Suprapubic skin (tissue), 4 donors: ENCODE data around the gene CFHR1. TPM values are rescaled to one million over a fixed set of nuclear protein-coding genes. Genes with fewer than 3 reads are reported as not detected.
"Not testable (repeated sequence)": the region's sequence is repeated elsewhere in the genome, so short reads cannot be mapped to it uniquely, and the experiment has no call there.

Experiments used
- DNase-seq, 2 donors: peaks; one replicate each; pipeline ENCODE4 v3.0.0-alpha.2; 2019; ENCODE audit warnings: low spot score in 2 of 2
- H3K27ac ChIP-seq: fragments of 200-600 bp; sonication (generic); one replicate; pipeline ENCODE4 v1.5.1; 2019
- H3K27me3 ChIP-seq: fragments of 200-600 bp; sonication (generic); one replicate; pipeline ENCODE4 v1.5.1; 2019
- H3K36me3 ChIP-seq: fragments of 200-600 bp; sonication (generic); one replicate; pipeline ENCODE4 v1.5.1; 2019
- H3K4me1 ChIP-seq: fragments of 200-600 bp; sonication (generic); one replicate; pipeline ENCODE4 v1.5.1; 2019
- H3K4me3 ChIP-seq: fragments of 200-600 bp; sonication (generic); one replicate; pipeline ENCODE4 v1.5.1; 2019; ENCODE audit warnings: mild to moderate bottlenecking
- H3K9me3 ChIP-seq: fragments of 200-600 bp; sonication (generic); one replicate; pipeline ENCODE4 v1.5.1; 2019
- EP300 ChIP-seq: sonication (generic); formaldehyde crosslinking; IDR thresholded peaks from one replicate; pipeline ENCODE4 v1.6.1; 2017; ENCODE audit warnings: antibody characterized with exemption
- POLR2A ChIP-seq, 2 donors: fragments of 450-650 bp; IDR thresholded peaks; one replicate each; pipeline ENCODE4 v1.6.1; 2017; ENCODE audit warnings: antibody characterized with exemption in 2 of 2, mild to moderate bottlenecking in 2 of 2, moderate library complexity in 2 of 2
- POLR2AphosphoS5 ChIP-seq, 3 donors: sonication (generic); formaldehyde crosslinking; IDR thresholded peaks; one replicate each; pipeline ENCODE4 v1.6.1; 2017; ENCODE audit warnings: antibody characterized with exemption in 3 of 3
- WGBS: methylation state at CpG from one replicate; pipeline ENCODE4 v1.1.5; 2018; 5-methylcytosine and 5-hydroxymethylcytosine counted together
- total RNA-seq, 4 donors: library from RNA; depleted of rRNA; stranded (reverse); fragments of >200 nt; gene quantifications; one replicate each; pipeline ENCODE4 v1.1.0, GENCODE V29; 2016
- TF ChIP-seq, protein P1 (sequence below), 2 donors: fragments of 200-600 bp in 1 of 2; fragments of 450-650 bp in 1 of 2; sonication (generic) in 1 of 2; IDR thresholded peaks; one replicate each; pipeline ENCODE4 v1.5.1; 2016 to 2019; ENCODE audit warnings: antibody characterized with exemption in 2 of 2, mild to moderate bottlenecking in 1 of 2, moderate library complexity in 1 of 2

CFHR1 gene
- total RNA-seq, 4 donors from 2014 or later, result 1.8 TPM; not detected in 3

GRCh38 chr1:196779093-196779492 is 40.4 kb upstream of the CFHR1 start:
- Histone ChIP-seq H3K4me3 (no peak overlapping the region), H3K4me1 (no peaks in the 10 kb centered on the region), H3K27me3 (no peaks in the 10 kb centered on the region), H3K36me3 (no peaks in the 10 kb centered on the region), H3K9me3 (no peaks in the 10 kb centered on the region), H3K27ac (no peak overlapping the region)
- 87% methylated on average over 1 of the region's 1 CpG for WGBS
- TF ChIP-seq, protein P1, sequence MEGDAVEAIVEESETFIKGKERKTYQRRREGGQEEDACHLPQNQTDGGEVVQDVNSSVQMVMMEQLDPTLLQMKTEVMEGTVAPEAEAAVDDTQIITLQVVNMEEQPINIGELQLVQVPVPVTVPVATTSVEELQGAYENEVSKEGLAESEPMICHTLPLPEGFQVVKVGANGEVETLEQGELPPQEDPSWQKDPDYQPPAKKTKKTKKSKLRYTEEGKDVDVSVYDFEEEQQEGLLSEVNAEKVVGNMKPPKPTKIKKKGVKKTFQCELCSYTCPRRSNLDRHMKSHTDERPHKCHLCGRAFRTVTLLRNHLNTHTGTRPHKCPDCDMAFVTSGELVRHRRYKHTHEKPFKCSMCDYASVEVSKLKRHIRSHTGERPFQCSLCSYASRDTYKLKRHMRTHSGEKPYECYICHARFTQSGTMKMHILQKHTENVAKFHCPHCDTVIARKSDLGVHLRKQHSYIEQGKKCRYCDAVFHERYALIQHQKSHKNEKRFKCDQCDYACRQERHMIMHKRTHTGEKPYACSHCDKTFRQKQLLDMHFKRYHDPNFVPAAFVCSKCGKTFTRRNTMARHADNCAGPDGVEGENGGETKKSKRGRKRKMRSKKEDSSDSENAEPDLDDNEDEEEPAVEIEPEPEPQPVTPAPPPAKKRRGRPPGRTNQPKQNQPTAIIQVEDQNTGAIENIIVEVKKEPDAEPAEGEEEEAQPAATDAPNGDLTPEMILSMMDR (IDR thresholded peaks at IDR 0.05), result no peak
- TF ChIP-seq POLR2AphosphoS5 (IDR thresholded peaks at IDR 0.05) (no peak), EP300 (no peak), POLR2A (IDR thresholded peaks at IDR 0.05) (no peak)
- DNase-seq, result no peak

DNA sequence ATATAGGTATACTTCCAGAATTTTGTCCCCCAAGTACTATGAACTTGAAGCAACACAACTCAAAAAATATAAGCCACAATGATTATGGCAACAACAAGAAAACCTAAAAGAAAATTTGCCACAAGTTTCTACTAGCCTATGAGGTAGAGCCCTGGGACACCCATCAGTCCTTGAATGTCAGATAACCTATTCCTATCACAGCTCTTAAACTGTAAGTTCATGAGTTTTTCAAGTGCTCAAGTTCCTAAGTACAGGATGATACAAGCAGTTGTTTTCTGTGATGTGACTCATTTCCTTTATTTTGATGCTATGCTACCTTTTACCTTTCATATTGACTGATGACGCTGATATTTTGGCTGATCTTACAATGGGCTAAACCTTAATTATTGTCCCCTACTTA is 28.3 kb upstream of the CFHR1 start:
- H3K36me3 ChIP-seq, H3K4me3 ChIP-seq, H3K27me3 ChIP-seq, H3K4me1 ChIP-seq, H3K9me3 ChIP-seq, H3K27ac ChIP-seq, DNase-seq: not testable (repeated sequence)
- WGBS, result no CpG with 5 or more reads among the region's 1 CpG

DNA sequence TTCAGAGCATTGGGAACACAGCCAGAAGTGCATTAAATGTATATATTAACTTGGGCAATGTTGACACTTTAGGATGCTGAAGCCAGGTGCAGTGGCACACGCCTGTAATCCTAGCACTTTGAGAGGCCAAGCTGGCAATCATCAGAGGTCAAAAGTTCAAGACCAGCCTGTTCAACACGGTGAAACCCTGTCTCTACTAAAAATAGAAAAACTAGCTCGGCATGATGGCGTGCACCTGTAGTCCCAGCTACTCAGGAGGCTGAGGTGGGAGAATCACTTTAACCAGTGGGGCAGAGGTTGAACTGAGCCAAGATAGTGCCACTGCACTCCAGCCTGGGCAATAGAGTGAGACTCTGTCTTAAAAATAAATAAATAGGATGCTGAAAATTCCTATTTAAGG is 25.4 kb upstream of the CFHR1 start:
- not testable (repeated sequence) for H3K27me3 ChIP-seq, H3K27ac ChIP-seq, H3K36me3 ChIP-seq, DNase-seq, H3K9me3 ChIP-seq, H3K4me1 ChIP-seq, H3K4me3 ChIP-seq
- whole genome bisulfite sequencing, result 37% methylated on average over 3 of the region's 4 CpGs

GRCh38 chr1:196797891-196798290 is 21.6 kb upstream of the CFHR1 start:
- H3K27ac ChIP-seq, result no peak overlapping the region
- no peaks in the 10 kb centered on the region for H3K9me3 ChIP-seq
- H3K27me3 ChIP-seq, result no peaks in the 10 kb centered on the region
- no peak overlapping the region for H3K4me3 ChIP-seq
- no peaks in the 10 kb centered on the region for H3K4me1 ChIP-seq
- TF ChIP-seq POLR2A (IDR thresholded peaks at IDR 0.05) (no peak), POLR2AphosphoS5 (IDR thresholded peaks at IDR 0.05) (no peak), EP300 (no peak)
- TF ChIP-seq, protein P1 (IDR thresholded peaks at IDR 0.05), result no peak
- DNase-seq, result no peak
- 14% methylated on average over 2 of the region's 2 CpGs for WGBS
- H3K36me3 ChIP-seq, result no peaks in the 10 kb centered on the region

DNA sequence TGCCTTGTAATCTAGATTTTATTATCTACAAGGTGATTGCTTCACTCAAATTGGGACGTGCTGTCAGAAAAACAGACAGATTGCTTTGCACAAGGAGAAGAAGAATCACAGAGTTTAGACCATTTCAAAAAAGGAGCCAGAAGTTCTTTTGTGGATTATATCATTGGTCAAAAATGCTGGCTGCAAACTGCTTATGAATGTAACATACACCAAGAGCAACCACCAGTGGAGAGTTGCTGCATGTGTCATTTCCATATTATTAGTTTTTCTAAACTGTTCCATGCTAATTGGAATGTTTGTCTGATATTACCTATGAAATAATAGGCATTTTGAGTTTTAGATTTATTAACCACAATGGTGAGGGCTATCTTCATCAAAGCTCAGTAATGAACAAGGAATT is 17.6 kb upstream of the CFHR1 start:
- 77% methylated on average over 1 of the region's 1 CpG for WGBS
- not testable (repeated sequence) for H3K9me3 ChIP-seq, H3K4me3 ChIP-seq, H3K27me3 ChIP-seq, H3K36me3 ChIP-seq, H3K4me1 ChIP-seq, DNase-seq, H3K27ac ChIP-seq

DNA sequence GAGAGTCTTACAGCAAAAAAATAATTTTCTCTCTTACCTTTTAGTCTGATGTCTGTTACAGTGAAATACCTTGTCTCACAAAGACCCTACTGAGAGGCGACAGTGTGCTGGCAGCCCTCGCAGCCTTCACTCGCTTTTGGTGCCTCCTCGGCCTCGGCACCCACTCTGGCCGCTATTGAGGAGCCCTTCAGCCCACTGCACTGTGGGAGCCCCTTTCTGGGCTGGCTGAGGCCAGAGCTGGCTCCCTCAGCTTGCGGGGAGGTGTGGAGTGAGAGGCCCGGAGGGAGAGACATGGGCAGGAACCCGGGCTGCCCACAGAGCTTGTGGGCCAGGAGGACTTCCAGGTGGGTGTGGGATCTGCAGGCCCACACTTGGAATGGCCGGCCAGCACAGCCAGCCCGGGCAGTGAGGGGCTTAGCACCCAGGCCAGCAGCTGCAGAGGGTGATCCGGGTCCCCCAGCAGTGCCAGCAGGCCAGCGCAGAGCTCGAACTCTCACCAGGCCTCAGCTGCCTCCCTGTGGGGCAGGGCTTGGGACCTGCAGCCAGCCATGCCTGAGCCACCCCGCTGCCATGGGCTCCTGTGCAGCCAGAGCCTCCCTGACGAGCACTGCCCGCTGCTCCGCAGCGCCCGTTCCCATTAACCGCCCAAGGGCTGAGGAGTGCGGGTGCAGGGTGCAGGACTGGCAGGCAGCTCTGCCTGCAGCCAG is 10.8 kb upstream of the CFHR1 start:
- peak in 1 of 2 donors; percentile 62 for DNase-seq
- no peaks in the 10 kb centered on the region for H3K9me3 ChIP-seq
- H3K27me3 ChIP-seq, result no peaks in the 10 kb centered on the region
- 100% methylated on average over 2 of the region's 22 CpGs for WGBS
- no peaks in the 10 kb centered on the region for H3K4me1 ChIP-seq
- TF ChIP-seq, protein P1 (IDR thresholded peaks at IDR 0.05), result no peak
- TF ChIP-seq EP300, result no peak
- no peak for TF ChIP-seq POLR2A (IDR thresholded peaks at IDR 0.05)
- TF ChIP-seq POLR2AphosphoS5 (IDR thresholded peaks at IDR 0.05), result no peak
- H3K27ac ChIP-seq, result no peak overlapping the region
- no peaks in the 10 kb centered on the region for H3K36me3 ChIP-seq
- H3K4me3 ChIP-seq, result no peak overlapping the region

GRCh38 chr1:196817442-196817841 is 2.1 kb upstream of the CFHR1 start:
- not testable (repeated sequence) for H3K4me3 ChIP-seq, H3K9me3 ChIP-seq, H3K27ac ChIP-seq, H3K27me3 ChIP-seq, H3K4me1 ChIP-seq, H3K36me3 ChIP-seq
- no CpG with 5 or more reads among the region's 6 CpGs for WGBS
- peak in 1 of 2 donors; percentile 53 for DNase-seq

DNA sequence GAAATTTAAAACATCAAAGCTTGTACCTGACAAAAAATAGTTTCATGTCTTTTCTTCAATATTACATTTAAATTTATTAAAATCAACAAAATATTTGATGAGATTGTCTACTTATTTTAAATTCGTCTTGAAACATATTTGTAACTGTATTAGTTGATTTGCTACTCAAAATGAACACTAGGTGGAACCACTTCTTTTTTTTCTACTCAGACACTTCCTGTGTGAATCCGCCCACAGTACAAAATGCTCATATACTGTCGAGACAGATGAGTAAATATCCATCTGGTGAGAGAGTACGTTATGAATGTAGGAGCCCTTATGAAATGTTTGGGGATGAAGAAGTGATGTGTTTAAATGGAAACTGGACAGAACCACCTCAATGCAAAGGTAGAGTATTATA is 8.3 kb downstream of the CFHR1 start:
- WGBS, result 4% methylated on average over 4 of the region's 4 CpGs
- not testable (repeated sequence) for H3K4me3 ChIP-seq, H3K4me1 ChIP-seq, H3K36me3 ChIP-seq, H3K27ac ChIP-seq, H3K27me3 ChIP-seq, H3K9me3 ChIP-seq, DNase-seq

GRCh38 chr1:196849613-196850492 is 30.3 kb downstream of the CFHR1 start:
- not testable (repeated sequence) for H3K36me3 ChIP-seq, H3K27me3 ChIP-seq, H3K9me3 ChIP-seq, H3K27ac ChIP-seq, H3K4me1 ChIP-seq, H3K4me3 ChIP-seq, DNase-seq
- WGBS, result 79% methylated on average over 2 of the region's 4 CpGs
